IPS DF 6.9 (cell line): ENCODE data around the gene WDFY1.

ENCODE experiments used
- DNase-seq: peaks from one replicate; pipeline ENCODE4 v3.0.0-alpha.2; 2013; ENCODE audit warnings: low read depth, low spot score
- H3K27ac ChIP-seq: one replicate; pipeline ENCODE4 v1.5.1; 2013; ENCODE audit warnings: low read length, control low read depth
- H3K27me3 ChIP-seq: 2 replicates; pipeline ENCODE4 v1.6.1; 2013; ENCODE audit warnings: mild to moderate bottlenecking, low read length; ENCODE audit not compliant: control insufficient read depth, insufficient read depth
- H3K36me3 ChIP-seq: 2 replicates; pipeline ENCODE4 v1.6.1; 2013; ENCODE audit warnings: low read length; ENCODE audit not compliant: control insufficient read depth, insufficient read depth
- H3K4me1 ChIP-seq: 2 replicates; pipeline ENCODE4 v1.6.1; 2013; ENCODE audit warnings: low read length; ENCODE audit not compliant: control insufficient read depth, insufficient read depth
- H3K4me3 ChIP-seq: 2 replicates; pipeline ENCODE4 v1.5.1; 2013; ENCODE audit warnings: mild to moderate bottlenecking, low read length
- H3K9me3 ChIP-seq: 2 replicates; pipeline ENCODE4 v1.6.1; 2013; ENCODE audit warnings: low read length, inconsistent platforms; ENCODE audit not compliant: control insufficient read depth, insufficient read depth
- WGBS: extraction: QIAGEN DNeasy Blood & Tissue Kit; methylation state at CpG from one replicate; pipeline ENCODE4 v1.1.7; 2013; ENCODE audit warnings: mixed read lengths, missing lambda C conversion rate; ENCODE audit not compliant: insufficient read length, insufficient coverage; 5-methylcytosine and 5-hydroxymethylcytosine counted together

The WDFY1 gene

GRCh38 chr2:223859070-223859469 is 86.1 kb downstream of the WDFY1 start:
- no peak for DNase-seq
- no peaks in the 10 kb centered on the region for H3K36me3 ChIP-seq
- WGBS: no CpG with 5 or more reads among the region's 3 CpGs
- no peaks in the 10 kb centered on the region for H3K4me1 ChIP-seq
- H3K27ac ChIP-seq: no peak overlapping the region
- H3K9me3 ChIP-seq: no peaks in the 10 kb centered on the region
- no peak overlapping the region for H3K4me3 ChIP-seq
- H3K27me3 ChIP-seq: no peaks in the 10 kb centered on the region

- no peaks in the 10 kb centered on the region for H3K9me3 ChIP-seq
- H3K36me3 ChIP-seq: no peaks in the 10 kb centered on the region
- H3K27ac ChIP-seq: no peak overlapping the region
- no peaks in the 10 kb centered on the region for H3K27me3 ChIP-seq
- no peak overlapping the region for H3K4me3 ChIP-seq
- WGBS: no CpG with 5 or more reads among the region's 5 CpGs
- no peaks in the 10 kb centered on the region for H3K4me1 ChIP-seq
- no peak for DNase-seq
These were observed 88.6 kb downstream of the WDFY1 start for GRCh38 chr2:223856584-223856983.

GRCh38 chr2:223856021-223856420 is 89.1 kb downstream of the WDFY1 start:
- Histone ChIP-seq H3K9me3 (no peaks in the 10 kb centered on the region), H3K4me3 (no peak overlapping the region), H3K27ac (no peak overlapping the region), H3K27me3 (no peaks in the 10 kb centered on the region), H3K36me3 (no peaks in the 10 kb centered on the region), H3K4me1 (no peaks in the 10 kb centered on the region)
- DNase-seq: no peak
- no CpG with 5 or more reads among the region's 2 CpGs for WGBS

- no peak for DNase-seq
- no peaks in the 10 kb centered on the region for H3K27me3 ChIP-seq
- H3K36me3 ChIP-seq: no peaks in the 10 kb centered on the region
- H3K9me3 ChIP-seq: no peaks in the 10 kb centered on the region
- H3K4me1 ChIP-seq: no peaks in the 10 kb centered on the region
- no peak overlapping the region for H3K4me3 ChIP-seq
- no peak overlapping the region for H3K27ac ChIP-seq
- WGBS: no CpG with 5 or more reads among the region's 5 CpGs
These were observed 89.7 kb downstream of the WDFY1 start for GRCh38 chr2:223855426-223855825.

GRCh38 chr2:223854741-223855140 is 90.4 kb downstream of the WDFY1 start:
- no CpG with 5 or more reads among the region's 2 CpGs for WGBS
- Histone ChIP-seq H3K4me3 (no peak overlapping the region), H3K9me3 (no peaks in the 10 kb centered on the region), H3K36me3 (no peaks in the 10 kb centered on the region), H3K27ac (no peak overlapping the region), H3K27me3 (no peaks in the 10 kb centered on the region), H3K4me1 (no peaks in the 10 kb centered on the region)
- DNase-seq: no peak

GRCh38 chr2:223853425-223853837 is 91.7 kb downstream of the WDFY1 start:
- no peak overlapping the region for H3K27ac ChIP-seq
- no peaks in the 10 kb centered on the region for H3K27me3 ChIP-seq
- no CpG with 5 or more reads among the region's 3 CpGs for WGBS
- H3K4me1 ChIP-seq: no peaks in the 10 kb centered on the region
- no peak for DNase-seq
- H3K4me3 ChIP-seq: no peak overlapping the region
- H3K9me3 ChIP-seq: no peaks in the 10 kb centered on the region
- no peaks in the 10 kb centered on the region for H3K36me3 ChIP-seq

- no CpG with 5 or more reads among the region's 3 CpGs for WGBS
- H3K27me3 ChIP-seq: no peaks in the 10 kb centered on the region
- H3K4me3 ChIP-seq: no peak overlapping the region
- no peak for DNase-seq
- H3K36me3 ChIP-seq: no peaks in the 10 kb centered on the region
- no peaks in the 10 kb centered on the region for H3K4me1 ChIP-seq
- H3K9me3 ChIP-seq: no peaks in the 10 kb centered on the region
- no peak overlapping the region for H3K27ac ChIP-seq
These were observed 92.8 kb downstream of the WDFY1 start for GRCh38 chr2:223852281-223852795.

GRCh38 chr2:223847410-223847809 is 97.7 kb downstream of the WDFY1 start:
- Histone ChIP-seq H3K27ac (no peak overlapping the region), H3K9me3 (no peaks in the 10 kb centered on the region), H3K27me3 (no peaks in the 10 kb centered on the region), H3K4me1 (no peaks in the 10 kb centered on the region), H3K4me3 (no peak overlapping the region), H3K36me3 (no peaks in the 10 kb centered on the region)
- whole genome bisulfite sequencing: no CpG with 5 or more reads among the region's 7 CpGs
- DNase-seq: no peak

- no peak for DNase-seq
- H3K36me3 ChIP-seq: no peaks in the 10 kb centered on the region
- WGBS: no CpG with 5 or more reads among the region's 1 CpG
- H3K4me3 ChIP-seq: no peak overlapping the region
- no peaks in the 10 kb centered on the region for H3K27me3 ChIP-seq
- no peaks in the 10 kb centered on the region for H3K9me3 ChIP-seq
- H3K4me1 ChIP-seq: no peaks in the 10 kb centered on the region
- H3K27ac ChIP-seq: no peak overlapping the region
These were observed 98.6 kb downstream of the WDFY1 start for GRCh38 chr2:223846515-223846914.

- no peaks in the 10 kb centered on the region for H3K9me3 ChIP-seq
- no peaks in the 10 kb centered on the region for H3K4me1 ChIP-seq
- H3K27ac ChIP-seq: no peak overlapping the region
- DNase-seq: no peak
- no CpG with 5 or more reads among the region's 3 CpGs for WGBS
- no peaks in the 10 kb centered on the region for H3K27me3 ChIP-seq
- no peaks in the 10 kb centered on the region for H3K36me3 ChIP-seq
- H3K4me3 ChIP-seq: no peak overlapping the region
These were observed 103.5 kb downstream of the WDFY1 start for GRCh38 chr2:223841436-223842190.
